HS-5 (cell line): ENCODE data around the gene MTG1.
"Not testable (repeated sequence)": the region's sequence is repeated elsewhere in the genome, so short reads cannot be mapped to it uniquely, and the experiment has no call there.

Experiments used
- DNase-seq: peaks from one replicate; pipeline ENCODE4 v3.0.0-alpha.2; 2012; ENCODE audit warnings: low read depth

Gene MTG1

DNA sequence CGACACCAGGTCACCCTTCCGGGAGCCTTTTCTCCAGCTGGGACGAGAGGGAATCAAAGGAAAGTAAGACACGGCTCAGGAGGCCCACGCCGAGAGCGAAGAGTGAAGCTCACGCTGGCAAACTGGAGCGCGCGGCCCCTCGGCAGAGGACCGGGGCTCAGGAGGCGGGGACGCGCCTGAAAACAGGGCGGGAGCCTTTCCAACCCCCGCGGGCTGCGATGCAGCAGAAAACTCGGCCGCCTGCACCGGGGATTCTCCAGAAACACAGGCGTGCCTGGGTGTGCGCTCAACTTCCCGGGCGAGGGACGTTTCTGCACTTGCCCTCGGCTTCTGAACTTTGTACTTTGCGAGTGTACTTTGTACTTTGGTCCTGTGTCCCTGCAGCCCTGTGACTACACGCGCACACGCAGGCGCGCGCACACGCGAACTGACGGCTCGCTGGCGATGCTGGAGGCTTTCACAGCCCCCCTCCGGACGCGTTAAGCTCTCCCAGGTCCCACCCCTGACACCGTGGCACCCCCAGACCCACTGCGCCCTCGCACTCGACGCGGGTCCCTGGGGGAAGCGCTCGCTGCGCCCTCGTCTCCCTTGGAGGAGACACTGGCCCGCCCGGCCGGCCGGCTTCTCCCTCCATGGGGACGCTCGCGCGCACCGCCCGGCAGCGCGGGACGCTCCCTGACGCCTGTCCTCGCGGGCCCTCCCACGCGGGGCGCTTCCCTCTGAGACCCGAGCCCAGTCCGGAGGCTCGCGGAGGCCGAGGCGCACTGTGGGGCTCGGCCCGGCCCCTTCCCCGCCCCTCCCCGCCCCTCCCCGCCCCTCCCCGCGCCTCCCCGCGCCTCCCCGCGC is 15.5 kb upstream of the MTG1 start:
- DNase-seq = no peak

DNA sequence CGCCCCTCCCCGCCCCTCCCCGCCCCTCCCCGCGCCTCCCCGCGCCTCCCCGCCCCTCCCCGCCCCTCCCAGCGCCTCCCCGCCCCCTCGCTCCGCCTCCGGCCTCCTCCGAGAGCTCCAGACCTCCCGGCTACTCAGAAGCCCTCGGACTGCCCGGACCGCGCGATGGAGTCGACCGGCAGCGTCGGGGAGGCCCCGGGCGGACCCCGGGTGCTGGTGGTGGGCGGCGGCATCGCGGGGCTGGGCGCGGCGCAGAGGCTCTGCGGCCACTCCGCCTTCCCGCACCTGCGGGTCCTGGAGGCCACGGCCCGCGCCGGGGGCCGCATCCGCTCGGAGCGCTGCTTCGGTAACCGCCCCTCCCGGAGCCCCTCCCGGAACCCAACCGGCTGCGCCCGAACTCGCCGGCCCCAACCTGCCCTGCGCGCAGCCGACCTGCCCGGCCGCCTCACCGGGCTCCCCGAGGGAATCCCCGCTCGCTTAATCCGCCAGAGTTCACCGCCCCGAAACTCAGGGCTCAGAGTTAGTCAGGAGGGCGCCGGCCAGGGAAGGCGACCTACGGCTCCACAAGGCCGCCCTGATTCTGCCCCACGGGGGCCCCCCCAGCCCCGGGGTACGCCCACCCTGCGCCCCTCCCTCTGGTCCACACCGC is 14.7 kb upstream of the MTG1 start, which contains the start of gene PAOX:
Gene PAOX, plus strand, starts transcription at position 111 of the 649 bp plus-strand sequence. Its CDS starts 55 bp downstream, at position 166.
- no peak for DNase-seq

DNA sequence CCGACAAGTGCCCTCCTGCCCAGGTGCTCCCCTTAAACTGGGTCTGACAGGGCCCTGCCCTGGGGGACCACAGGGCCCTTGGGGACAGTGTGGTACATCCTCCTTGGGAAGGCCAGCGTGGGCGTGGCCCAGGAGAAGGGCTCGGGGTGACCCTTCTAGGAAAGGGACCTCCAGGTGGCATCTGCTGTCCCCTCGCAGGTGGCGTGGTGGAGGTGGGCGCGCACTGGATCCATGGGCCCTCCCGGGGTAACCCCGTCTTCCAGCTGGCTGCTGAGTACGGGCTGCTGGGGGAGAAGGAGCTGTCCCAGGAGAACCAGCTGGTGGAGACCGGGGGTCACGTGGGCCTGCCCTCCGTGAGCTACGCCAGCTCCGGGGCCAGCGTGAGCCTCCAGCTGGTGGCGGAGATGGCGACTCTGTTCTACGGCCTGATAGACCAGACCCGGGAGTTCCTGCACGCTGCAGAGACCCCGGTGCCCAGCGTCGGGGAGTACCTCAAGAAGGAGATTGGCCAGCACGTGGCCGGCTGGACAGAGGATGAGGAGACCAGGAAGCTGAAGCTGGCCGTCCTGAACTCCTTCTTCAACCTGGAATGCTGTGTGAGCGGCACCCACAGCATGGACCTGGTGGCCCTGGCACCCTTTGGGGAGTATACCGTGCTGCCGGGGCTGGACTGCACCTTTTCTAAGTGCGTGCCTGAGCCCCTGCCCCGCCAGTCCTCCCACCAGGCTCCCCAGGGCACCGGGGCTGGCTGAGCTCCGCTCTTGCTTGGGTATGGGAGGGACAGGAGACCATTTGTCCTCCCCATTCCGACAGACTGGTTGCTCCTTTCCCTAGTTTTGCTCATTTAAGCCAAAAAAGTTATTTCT is 13.9 kb upstream of the MTG1 start:
- no peak for DNase-seq

DNA sequence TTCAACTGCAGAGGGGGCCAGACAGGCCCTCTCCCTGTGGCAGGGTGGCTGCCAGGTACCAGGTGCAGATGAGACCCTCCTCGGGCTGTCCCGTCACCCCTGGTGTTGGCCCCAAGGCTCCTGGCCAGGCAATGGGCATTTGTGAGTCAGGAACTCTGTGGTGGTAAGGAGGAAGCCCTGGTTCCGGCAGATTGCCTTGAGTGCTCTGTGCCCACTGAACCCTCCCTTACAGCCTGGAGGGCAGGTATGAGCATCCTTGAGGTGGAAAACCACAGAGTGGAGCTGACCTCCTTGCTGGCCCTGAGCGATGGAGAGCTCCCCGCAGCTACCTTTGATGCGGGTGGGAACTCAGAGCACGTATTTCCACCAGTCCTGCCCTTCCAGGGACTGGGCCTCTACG is 12.9 kb upstream of the MTG1 start:
- no peak for DNase-seq

DNA sequence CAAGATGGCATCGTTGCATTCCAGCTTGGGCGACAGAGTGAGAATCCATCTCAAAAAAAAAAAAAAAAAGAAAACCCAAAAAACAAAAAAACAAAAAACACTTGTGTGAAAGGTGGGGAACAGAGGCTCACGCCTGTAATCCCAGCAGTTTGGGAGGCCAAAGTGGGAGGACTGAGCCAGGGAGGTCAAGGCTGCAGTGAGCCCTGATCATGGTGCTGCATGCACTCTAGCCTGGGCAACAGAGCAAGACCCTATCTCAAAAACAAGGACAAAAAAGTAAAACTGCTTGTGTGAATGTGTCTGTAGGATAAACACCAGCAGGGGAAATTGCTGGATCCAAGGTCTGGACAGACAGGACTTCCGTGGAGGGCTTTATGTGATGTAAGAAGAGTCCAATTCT is 10.4 kb upstream of the MTG1 start:
- no peak for DNase-seq

DNA sequence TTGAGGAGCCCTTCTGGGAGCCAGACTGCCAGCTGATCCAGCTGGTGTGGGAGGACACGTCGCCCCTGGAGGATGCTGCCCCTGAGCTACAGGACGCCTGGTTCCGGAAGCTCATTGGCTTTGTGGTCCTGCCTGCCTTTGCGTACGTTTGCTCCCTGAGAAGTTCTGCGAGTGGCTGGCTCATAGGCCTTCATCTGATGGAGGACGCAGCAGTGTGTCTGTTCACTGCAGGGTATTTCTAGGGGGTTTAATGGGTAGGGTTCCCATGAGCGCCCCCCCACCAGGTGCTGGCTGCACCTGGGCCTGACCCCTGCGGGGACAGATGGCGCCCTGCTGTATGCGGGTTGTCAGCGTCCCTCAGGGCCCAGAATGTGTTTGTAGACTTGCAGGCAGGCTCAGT is 9.9 kb upstream of the MTG1 start:
- DNase-seq = no peak

DNA sequence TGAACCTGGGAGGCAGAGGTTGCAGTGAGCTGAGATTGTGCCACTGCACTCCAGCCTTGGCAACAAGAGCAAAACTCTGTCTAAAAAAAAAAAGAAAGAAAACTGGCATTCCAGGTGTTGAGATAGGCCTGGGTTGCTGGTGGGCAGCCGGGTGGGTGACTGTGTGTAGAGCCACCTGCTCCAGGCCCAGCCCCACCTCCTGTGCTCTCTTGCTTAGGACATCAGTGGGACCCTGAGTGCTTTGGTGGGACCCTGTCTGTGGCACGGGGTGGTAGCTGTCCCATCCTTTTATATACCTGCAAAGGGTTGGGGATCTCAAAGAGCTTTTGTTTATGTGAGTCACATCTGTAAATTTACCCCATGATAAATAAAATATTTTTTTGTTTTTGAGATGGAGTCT is 8.7 kb upstream of the MTG1 start:
- DNase-seq = no peak

DNA sequence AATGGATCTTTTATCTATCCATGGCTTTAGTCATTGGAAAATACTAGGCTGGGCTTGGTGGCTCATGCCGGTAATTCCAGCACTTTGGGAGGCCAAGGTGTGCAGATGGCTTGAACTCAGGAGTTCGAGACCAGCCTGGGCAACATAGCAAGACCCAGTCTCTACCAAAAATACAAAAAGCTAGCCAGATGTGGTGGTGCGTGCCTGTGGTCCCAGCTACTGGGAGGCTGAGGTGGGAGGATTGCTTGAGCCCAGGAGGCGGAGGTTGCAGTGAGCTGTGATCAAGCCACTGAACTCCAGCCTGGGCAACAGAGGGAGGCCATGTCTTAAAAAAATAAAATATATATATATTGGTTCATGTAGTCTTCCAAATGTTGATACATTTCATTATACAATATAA is 7.0 kb upstream of the MTG1 start:
- DNase-seq = not testable (repeated sequence)

DNA sequence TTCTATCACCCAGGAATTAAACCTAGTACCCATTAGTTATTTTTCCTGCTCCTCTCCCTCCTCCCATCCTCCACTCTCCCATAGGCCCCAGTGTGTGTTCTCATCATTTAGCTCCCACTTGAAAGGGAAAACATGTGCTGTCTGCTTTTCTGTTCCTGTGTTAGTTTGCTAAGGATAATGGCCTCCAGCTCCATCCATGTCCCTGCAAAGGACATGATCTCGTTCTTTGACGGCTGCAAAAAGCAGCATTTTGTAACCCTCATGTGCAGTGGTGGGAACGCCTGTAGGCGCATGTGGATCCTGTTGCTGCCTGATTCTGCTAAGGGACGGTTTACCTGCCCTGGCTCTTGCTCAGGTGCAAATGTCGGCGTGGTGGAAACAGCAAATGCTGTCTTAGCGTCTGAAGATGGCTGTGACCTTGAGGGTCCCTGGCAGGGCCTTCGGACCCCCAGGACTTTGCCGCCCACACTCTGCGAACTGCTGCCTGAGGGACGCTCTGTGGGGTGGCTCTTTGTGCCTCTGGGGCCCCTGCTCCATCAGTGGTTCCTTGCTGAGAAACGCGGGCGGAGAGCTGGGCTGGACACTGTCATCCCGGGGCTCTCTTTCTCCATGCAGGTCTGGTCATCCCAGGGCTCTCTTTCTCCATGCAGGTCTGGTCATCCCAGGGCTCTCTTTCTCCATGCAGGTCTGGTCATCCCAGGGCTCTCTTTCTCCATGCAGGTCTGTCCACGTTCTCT is 5.6 kb upstream of the MTG1 start:
- no peak for DNase-seq

DNA sequence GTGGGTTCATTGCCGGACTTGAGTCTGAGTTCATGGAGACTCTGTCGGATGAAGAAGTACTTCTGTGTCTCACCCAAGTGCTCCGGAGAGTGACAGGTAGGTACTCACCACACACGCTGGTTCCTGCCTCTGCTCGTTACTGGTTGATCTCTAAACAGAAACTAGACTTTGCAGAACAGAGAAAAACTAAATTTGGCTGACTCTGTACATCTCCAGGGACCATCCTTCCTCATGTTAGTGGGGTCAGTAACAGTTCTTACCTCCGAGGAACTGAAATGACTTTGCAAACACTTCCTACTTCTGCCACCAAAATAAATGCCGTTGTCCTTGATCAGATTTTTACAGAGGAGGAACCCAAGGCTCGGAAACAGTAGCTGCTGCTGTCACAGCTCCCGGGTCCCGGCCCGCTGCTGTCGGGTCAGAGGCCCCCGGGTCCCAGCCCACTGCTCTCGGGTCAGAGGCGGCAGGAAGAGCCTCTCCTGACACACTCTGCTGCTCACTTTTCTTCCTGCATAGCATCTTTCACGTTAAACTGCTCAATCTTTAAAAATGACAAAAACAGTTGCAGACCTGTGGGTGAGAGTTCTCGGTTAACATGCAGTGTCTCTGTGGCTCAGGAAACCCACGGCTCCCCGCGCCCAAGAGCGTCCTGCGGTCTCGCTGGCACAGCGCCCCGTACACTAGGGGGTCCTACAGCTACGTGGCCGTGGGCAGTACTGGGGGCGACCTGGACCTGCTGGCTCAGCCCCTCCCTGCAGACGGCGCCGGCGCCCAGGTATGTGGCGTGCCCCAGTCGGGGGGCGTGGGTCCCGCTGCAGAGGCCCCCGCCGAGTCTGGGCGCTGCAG is 4.8 kb upstream of the MTG1 start:
- no peak for DNase-seq

DNA sequence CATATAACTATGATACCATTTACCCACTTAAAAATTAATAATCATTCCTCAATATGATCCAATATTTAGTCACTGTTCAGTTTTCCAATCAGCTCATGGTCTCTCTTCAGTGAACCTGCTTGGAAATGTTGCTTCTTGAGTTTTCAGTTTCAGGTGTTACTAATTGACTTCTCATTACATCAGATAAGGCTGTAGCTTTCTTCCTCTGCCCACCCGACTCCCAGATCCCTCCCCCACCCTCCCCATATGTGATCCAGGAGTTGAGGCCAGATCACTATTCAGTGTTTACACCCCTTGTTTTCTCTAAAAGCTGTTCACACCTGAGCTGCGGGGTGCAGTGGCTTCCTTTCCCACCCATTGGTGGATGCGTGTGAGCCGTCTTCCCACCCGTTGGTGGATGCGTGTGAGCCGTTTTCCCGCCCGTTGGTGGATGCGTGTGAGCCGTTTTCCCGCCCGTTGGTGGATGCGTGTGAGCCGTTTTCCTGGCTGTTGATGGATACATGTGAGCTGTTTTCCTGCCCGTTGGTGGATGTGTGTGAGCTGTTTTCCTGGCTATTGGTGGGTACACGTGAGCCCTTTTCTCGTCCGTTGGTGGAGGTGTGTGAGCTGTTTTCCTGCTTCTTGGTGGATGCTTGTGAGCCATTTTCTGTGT is 3.2 kb upstream of the MTG1 start:
- DNase-seq = no peak

DNA sequence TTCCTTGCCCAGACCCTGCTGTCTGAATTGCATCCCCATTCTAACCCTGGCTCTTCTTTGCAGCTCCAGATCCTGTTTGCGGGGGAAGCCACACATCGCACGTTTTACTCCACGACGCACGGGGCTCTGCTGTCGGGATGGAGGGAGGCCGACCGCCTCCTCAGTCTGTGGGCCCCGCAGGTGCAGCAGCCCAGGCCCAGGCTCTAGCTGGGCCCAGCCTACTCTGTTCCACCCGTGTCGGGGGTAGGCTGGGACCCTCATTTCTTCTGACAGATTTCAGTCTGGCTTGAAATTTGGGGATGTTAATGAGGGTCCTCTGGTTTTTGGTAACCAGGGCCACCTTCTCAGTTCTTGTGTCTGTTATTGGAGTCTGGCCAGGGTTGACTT is 2.7 kb upstream of the MTG1 start:
- no peak for DNase-seq

DNA sequence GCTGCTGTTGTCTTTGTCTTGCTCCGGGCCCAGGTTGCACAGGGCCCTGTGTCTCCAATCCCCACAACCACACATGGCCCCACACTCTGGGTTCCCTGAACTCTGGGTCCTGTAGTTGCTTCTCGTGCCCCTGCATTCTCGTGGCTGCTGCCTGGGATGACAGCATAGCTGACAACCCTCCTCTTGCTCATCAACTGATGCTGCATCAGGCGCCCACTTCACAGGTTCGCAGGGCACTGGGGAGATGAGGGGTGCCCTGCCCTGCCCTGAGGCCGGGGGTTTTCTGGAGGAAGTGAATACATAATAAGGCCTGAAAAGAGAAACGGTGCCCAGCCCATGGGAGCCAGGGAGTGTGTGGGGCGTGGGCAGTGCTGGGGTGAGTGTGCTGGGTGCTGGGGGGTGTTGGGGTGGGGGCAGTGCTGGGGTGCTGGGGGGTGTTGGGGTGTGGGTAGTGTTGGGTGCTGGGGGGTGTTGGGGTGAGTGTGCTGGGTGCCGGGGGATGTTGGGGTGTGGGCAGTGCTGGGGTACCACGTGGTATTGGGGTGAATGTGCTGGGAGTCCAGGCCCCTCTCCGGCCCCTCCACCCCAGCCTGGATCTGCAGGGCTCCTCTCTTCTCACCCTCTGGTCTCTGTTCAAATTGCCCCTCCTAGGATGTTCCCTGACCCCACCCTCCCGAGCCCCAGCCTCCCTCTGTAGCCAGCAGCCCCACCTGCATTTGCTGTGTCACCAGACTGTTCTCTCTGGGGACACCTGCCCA is 2.0 kb upstream of the MTG1 start:
- DNase-seq = no peak

DNA sequence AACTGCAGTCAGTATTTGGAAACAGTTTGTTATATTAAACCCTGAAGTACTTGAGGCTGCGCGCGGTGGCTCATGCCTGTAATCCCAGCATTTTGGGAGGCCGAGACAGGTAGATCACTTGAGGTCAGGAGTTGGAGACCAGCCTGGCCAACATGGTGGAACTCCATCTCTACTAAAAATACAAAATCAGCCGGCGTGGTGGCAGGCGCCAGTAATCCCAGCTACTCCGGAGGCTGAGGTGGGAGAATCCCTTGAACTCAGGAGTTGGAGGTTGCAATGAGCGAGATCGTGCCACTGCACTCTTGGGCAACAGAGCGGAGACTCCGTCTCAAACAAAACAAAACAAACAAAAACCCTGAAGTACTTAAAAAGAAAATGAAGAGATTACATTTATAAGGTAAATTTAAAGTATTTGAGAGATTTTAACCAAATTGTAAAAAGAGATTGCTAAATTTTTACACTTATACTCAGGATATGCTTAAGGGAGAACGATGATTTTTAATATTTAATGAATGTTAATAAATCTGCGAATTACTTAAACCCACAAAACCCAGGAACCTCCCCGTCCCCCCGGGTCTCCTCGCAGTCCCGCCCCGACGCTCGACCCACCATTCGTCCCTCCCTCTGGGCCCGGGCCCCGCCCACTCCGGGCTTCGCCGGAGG is 425 bp upstream of the MTG1 start:
- DNase-seq = no peak

DNA sequence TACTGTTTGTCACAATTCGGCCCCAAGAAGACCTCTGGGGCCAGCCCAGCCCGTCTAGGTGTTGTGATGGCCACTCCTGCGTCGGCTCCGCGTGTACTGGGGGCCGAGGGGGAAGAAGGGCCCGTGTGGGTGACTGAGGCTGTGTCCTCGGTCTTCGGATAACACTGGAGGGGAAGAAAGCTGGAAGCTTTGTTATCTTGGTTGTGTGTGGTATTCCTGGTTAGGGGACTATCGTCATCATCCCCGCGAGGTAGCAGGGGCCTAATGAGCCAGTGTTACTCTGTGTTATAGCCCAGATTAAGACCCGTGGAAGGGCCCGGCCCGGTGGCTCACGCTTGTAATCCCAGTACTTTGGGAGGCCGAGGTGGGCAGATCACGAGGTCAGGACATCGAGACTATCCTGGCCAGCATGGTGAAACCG is 854 bp downstream of the MTG1 start:
- DNase-seq = no peak

DNA sequence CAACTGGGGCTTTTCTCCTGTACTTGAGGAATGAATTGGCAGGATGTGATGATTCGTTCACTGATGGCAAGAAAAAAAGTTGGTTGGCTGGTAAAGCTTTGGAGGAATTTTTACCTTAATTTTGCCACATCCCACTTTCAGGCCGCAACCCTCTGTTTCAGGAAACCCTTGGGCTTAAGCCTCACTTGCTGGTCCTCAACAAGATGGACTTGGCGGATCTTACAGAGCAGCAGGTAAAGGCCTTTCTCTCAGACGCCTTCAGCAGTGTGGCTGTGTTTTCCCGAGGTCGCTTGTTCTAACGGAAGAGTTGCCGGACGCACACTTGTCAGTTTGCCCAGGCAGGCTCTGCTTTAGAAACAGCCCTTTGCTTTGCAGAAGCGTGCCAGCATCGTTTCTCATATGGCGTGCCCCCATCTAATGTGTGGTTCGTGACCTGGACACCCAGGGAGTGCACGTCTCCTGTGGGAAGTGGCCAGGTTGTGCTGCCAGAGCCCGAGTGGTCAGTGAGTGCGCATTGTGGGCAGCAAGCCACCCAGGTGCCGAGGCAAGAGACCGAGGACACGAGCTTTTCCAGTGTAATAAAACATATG is 2.2 kb downstream of the MTG1 start:
- no peak for DNase-seq

DNA sequence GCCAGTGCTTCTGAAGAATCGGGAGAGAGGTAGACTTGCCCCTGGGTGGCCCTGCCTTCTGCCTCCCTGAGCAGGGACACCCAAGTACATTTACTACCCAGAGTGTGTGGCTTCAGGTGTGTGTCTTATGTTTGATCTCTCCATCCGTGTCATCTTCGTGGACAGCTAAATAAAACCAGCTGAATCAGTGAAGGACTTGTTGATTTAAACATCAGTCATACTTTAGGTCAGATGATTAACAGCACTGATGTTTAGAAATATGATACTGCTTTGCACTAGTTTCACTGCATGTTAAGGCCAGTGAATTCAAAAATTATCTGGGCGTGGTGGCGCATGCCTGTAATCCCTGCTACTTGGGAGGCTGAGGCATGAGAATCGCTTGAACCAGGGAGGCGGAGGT is 4.0 kb downstream of the MTG1 start:
- no peak for DNase-seq

DNA sequence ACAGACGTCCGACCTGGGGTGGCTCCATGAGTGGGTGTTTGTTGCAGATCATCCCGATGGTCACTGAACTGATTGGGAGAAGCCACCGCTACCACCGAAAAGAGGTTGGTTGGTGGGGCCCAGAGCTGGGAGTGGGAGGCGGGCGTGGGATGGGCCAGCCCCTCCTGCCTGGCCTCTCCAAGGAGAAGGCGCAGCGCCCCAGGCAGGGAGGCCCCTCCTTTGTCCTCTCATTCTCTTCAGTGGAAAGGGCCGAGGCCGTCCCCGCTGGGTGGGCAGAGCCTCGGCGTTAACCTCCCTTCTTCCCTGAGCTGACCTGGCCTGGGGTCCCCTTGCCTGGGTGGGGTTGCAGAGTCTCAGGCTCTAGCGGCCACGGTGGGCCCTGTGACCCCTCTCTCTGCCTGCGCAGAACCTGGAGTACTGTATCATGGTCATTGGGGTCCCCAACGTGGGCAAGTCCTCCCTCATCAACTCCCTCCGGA is 5.2 kb downstream of the MTG1 start:
- no peak for DNase-seq
